HPDE6-E6E7 (cell line): Measurements from ENCODE around the gene VPS35L.
"Not testable (repeated sequence)": the region's sequence is repeated elsewhere in the genome, so short reads cannot be mapped to it uniquely, and the experiment has no call there.

ENCODE experiments used
- DNase-seq: peaks from one replicate; pipeline ENCODE4 v3.0.0; 2011; ENCODE audit warnings: missing footprints; ENCODE audit errors: extremely low spot score

VPS35L gene

GRCh38 chr16:19710991-19711545 is 155.6 kb downstream of the VPS35L start:
- no peak for DNase-seq

DNA sequence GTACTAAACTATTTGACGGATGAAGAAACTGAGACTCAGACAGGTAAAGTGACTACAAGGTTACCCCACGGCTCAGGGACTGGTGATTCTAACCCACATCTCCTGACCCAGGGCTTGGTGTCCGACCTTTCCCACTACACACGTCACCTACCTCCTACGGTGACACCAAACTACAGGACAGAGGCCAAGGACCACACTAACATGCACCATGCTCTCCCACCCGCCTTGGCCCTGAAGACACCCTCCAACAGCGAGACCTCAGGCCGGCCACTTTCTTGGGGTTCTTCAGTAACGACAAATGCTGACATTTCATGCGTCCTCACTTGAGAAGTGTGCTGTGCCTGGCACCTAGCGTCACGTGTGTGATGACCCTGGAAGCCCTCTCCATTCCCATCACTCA is 156.1 kb downstream of the VPS35L start:
- no peak for DNase-seq

GRCh38 chr16:19712418-19713058 is 157.0 kb downstream of the VPS35L start:
- no peak for DNase-seq

- DNase-seq, result no peak
Observed at GRCh38 chr16:19713697-19714096, 158.2 kb downstream of the VPS35L start.

GRCh38 chr16:19715566-19715965 is 160.1 kb downstream of the VPS35L start:
- peak; percentile 49 for DNase-seq

DNA sequence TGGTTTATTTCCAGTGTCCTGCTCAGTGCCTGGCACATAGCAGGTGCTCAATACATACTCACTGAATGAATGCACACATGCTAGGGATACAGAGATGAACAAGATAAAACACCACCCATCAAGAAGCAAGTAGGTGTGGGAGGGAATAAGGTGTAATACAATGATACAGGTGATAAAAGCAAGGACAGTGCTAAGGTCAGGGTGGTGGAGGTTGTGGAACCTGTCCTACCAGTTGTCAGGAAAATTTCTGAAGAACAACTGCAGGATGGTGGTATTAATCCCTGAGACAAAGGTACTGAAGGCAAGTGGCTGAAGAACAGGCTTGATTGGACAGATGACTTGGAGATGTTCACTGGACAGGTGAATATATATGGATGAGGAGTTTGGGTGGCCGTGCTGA is 160.7 kb downstream of the VPS35L start:
- DNase-seq, result peak; percentile 65

DNA sequence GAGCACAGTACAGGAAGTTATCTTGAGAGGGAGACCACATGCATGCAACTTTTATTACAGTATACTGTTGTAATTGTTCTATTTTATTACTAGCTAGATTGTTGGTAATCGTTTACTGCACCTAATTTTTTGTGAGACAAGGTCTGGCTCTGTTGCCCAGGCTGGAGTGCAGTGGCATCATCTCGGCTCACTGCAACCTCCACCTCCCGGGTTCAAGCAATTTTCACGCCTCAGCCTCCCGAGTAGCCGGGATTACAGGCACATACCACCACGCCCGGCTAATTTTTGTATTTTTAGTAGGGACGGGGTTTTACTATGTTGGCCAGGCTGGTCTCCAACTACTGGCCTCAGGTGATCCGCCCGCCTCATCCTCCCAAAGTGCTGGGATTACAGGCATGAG is 161.2 kb downstream of the VPS35L start:
- not testable (repeated sequence) for DNase-seq

GRCh38 chr16:19717314-19717713 is 161.8 kb downstream of the VPS35L start:
- no peak for DNase-seq

DNA sequence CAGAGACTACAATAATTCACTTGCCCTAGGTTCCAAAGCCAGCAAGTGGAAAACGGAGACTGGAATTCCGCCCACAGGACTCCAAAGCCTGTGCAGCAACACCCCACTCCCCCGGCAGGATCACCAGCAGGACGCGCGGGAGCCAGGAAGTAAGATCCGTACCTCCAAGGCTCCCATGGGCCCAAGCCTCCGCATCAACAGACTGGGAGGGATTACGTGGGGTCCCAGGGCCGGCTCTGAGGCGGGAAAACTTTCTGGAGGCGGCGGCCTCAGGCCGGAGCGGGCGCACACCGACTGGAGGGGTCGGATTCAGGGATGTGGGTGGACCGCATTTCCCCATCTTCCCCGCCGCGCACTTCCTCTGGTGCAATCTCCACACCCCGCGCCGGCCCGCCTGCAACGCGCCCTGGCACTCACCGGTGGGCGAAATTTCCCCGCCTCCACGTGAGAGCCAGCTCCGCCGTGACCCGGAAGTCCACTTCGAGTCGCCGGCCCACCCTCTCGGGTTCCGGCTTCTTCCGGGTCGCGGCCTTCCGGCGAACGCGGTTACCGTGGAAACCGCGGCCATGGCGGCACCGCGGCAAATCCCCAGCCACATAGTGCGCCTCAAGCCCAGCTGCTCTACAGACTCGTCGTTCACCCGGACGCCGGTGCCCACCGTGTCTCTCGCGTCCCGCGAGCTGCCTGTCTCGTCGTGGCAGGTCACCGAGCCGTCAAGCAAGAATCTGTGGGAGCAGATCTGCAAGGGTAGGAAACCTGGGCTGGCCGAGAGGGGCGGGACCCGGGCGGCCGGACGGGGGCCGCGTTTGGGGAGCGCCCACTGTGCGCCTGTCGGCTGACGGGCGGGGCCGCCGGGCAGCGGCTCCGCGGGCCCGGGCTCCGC is 162.5 kb downstream of the VPS35L start, which contains the start of the genes IQCK and KNOP1:
Gene IQCK (plus strand): TSS at position 531 of the 883 bp plus-strand sequence. CDS start 36 bp downstream, at position 567.
Gene KNOP1 (minus strand): TSS at position 487 of the 883 bp plus-strand sequence. CDS start 3,192 bp downstream, outside the sequence.
- DNase-seq, result peak; percentile 76

GRCh38 chr16:19718624-19718965 is 163.1 kb downstream of the VPS35L start:
- no peak for DNase-seq

DNA sequence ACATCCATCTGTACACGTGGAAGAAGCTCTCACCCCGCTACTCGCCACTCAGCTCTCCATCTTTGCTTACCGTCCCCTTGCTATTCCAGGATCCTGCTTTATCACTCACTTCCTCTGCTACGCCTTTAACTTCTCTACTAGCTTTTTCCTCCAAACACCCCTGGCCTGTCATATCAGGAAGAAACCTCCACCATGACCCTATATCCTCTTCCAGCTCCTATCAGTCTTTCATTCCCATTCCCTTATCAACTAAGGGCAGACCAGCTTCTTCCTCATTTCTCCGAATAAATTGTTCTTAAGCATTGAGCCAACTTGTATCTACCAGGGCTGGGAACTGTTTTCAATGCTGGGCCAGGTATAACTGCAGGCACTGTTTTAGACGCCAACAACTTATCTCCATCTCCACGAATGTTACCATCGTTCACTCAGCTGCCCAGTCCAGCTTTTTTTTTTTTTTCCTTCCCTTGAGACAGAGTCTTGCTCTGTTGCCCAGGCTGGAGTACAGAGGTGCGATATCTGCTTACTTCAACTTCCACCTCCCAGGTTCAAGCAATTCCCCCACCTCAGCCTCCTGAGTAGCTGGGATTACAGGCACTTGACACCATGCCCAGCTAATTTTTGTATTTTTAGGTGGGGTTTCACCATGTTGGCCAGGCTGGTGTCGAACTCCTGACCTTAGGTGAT is 166.9 kb downstream of the VPS35L start:
- DNase-seq, result no peak

- DNase-seq, result no peak
Observed at GRCh38 chr16:19722981-19723380, 167.5 kb downstream of the VPS35L start.

DNA sequence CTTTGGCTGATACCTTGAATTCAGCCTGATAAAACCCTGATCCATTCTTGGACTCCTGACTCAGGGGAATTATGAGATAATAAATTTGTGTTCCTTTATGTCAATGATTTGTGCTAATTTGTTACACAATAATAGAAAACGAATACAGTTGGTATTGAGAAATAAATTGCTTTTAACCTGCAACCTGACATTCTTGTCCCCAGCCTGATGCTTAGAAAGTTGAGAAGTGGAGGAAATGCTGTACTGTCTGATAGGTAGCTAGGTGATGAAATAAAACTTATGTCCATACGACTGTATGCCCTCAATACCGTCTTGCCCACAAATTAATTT is 173.1 kb downstream of the VPS35L start:
- no peak for DNase-seq

DNA sequence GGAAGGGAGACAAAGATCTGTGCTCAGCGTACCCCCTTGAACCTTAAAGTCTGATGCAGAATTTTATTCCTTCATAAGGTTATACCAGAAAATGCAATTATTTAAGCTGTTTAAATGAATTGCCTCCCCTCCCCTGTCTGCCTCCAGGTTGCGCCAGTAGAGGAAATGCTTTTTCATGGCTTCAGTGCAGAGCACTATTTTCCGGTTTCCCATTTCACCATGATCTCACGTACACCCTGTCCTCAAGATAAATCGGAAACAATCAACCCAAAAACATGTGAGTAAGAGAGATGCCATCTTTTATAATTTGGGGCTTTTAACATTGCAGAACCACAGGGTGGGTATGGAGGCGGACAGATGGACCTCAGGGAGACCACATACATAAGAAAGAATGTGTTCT is 178.0 kb downstream of the VPS35L start:
- DNase-seq, result no peak

- no peak for DNase-seq
Observed at GRCh38 chr16:19735074-19735867, 179.8 kb downstream of the VPS35L start.

GRCh38 chr16:19737306-19738038 is 182.0 kb downstream of the VPS35L start:
- DNase-seq, result no peak

DNA sequence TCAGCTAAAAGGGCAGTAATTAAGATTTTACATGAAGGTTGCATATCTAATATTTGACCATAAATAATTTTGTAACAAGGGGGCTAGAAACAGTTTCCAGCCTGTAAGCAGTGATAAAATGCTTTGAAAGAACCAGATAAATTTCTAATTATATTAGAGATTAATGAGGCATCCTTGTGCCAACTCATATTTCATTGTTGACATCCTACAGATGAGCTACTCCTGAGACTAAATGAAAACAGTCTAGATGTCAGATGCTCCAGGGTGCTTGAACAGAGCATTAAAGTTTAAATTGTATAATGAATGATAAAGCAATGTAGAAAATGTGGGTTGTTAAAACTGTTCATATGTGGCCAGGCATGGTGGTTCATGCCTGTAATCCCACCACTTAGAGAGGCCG is 185.9 kb downstream of the VPS35L start:
- DNase-seq, result no peak

DNA sequence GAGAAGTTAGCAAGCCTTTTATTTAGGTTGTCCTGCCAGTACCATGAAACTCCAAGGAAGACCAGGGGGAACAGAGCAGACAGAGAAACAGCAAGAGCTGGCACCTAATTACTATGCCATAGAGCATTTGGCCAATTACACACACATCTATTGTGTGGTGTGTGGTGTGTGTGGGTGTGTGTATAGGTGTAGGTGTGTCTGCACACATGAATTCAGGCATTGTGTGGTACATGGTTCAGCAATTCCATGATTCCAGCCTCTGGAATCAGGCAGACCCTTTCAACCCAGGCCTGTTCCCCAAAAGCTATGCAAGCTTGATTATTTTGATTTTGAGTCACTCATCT is 188.3 kb downstream of the VPS35L start:
- no peak for DNase-seq

- no peak for DNase-seq
Observed at GRCh38 chr16:19744670-19745069, 189.2 kb downstream of the VPS35L start.

GRCh38 chr16:19745286-19746010 is 189.9 kb downstream of the VPS35L start:
- DNase-seq, result no peak
